Bronchial epithelial cell (primary cell): ENCODE data around the gene FANCE. TPM values are rescaled to one million over a fixed set of nuclear protein-coding genes. Genes with fewer than 3 reads are reported as not detected.
A peak's percentile ranks its signal among the peaks of the same experiment; 100 is the strongest.

Experiments
- DNase-seq: peaks from one replicate; pipeline ENCODE4 v3.0.0-alpha.2; 2010; ENCODE audit warnings: low read depth
- FAIRE-seq: peaks from 2 replicates; lab custom pipeline; 2011; peaks lifted over from hg19 to GRCh38; lab: Jason Lieb, UNC
- H3K27me3 ChIP-seq: 2 replicates; pipeline ENCODE4 v1.5.1; 2011; ENCODE audit warnings: low read length; ENCODE audit not compliant: control insufficient read depth, insufficient read depth
- H3K36me3 ChIP-seq: 2 replicates; pipeline ENCODE4 v1.5.1; 2011; ENCODE audit warnings: low read length; ENCODE audit not compliant: control insufficient read depth, insufficient read depth
- H3K4me3 ChIP-seq: 2 replicates; pipeline ENCODE4 v1.5.1; 2011; ENCODE audit warnings: mild to moderate bottlenecking, low read depth, low read length, control low read depth
- total RNA-seq: library from RNA; depleted of rRNA; stranded (reverse); fragments of >200 nt; gene quantifications from 2 replicates; pipeline ENCODE4 v1.2.1, GENCODE V29; 2014
- TF ChIP-seq, protein P1 (sequence below): IDR thresholded peaks from 2 replicates; pipeline ENCODE4 v1.5.1; 2011; ENCODE audit warnings: mild to moderate bottlenecking, moderate library complexity, low read length, control low read depth, inconsistent platforms; ENCODE audit not compliant: insufficient read depth, severe bottlenecking

The FANCE gene
- total RNA-seq, 1 donor from 2014 or later, result 46.3 TPM

DNA sequence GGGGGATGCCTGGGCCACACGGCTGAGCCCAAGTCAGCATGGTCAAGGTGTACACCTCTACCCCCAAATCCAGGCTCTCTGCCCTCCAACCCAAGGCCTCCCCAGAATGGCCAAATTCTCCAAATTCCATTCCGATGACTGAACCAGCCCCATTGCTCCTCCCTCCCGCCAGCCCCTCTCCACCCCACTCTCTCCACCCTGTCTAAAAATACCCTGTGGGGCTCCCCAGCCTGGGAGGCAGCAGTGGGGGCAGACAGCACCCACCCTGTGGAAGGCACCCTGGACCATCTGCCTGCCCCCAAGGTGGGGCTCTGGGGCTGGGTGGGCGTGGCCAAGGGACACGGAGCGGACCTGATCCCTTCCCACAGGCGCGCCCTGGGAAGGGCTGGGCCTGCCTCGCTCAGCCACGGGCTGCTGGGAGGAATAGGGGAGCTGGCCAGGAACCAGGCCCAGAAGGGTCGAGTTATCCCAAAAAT, 33.3 kb downstream of the FANCE start:
- TF ChIP-seq, protein P1, sequence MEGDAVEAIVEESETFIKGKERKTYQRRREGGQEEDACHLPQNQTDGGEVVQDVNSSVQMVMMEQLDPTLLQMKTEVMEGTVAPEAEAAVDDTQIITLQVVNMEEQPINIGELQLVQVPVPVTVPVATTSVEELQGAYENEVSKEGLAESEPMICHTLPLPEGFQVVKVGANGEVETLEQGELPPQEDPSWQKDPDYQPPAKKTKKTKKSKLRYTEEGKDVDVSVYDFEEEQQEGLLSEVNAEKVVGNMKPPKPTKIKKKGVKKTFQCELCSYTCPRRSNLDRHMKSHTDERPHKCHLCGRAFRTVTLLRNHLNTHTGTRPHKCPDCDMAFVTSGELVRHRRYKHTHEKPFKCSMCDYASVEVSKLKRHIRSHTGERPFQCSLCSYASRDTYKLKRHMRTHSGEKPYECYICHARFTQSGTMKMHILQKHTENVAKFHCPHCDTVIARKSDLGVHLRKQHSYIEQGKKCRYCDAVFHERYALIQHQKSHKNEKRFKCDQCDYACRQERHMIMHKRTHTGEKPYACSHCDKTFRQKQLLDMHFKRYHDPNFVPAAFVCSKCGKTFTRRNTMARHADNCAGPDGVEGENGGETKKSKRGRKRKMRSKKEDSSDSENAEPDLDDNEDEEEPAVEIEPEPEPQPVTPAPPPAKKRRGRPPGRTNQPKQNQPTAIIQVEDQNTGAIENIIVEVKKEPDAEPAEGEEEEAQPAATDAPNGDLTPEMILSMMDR, result no peak
- H3K27me3 ChIP-seq, result no peaks in the 10 kb centered on the region
- peak; percentile 54 for DNase-seq
- peak overlapping the region; percentile 11 for H3K4me3 ChIP-seq
- peaks cover 15% of the 10 kb centered on the region for H3K36me3 ChIP-seq
- FAIRE-seq, result no peak

DNA sequence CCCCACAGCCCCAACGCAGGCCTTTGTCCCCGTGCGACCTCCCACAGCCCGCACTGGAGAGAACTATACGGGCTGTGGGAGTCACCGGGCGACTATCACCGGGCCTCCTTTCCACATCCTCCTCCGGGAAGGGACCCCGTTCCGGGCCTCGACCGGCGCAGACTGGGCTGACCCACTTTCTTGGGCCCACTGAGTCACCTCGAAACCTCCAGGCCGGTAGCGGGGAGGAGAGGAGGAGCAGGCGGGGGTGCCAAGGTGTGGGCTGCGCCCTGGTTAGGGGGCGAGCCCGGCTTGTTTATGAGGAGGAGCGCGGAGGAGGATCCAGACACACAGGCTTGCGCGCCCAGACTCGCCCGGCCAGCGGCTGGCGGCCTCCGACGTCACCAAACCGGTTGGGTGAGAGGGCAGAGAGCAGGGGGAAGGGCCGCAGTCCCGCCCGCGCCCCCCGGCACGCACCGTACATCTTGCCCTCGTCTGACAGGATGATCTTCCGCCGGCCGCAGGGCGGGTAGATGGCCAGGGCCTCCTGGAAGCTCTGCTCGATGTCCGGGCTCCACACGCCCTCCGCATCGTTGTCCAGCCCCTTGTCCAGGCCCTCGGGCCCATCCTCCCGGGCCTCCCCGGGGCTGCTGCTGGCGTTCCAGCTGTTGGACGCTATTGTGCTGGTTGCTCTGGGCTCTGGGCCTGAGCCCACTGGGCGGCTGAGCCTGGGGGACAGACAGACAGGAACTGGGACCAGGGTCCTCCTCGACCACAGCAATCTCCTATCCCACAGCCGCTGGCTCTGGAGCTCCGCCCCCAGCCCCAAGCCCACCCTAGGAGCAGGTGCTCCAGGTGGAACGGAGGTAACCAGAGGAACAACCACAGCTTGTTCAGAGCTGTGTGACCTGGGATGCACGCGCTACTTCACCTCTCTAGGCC, 34.1 kb downstream of the FANCE start:
- Histone ChIP-seq H3K36me3 (peaks cover 13% of the 10 kb centered on the region), H3K27me3 (no peaks in the 10 kb centered on the region), H3K4me3 (peak overlapping the region; percentile 11)
- TF ChIP-seq, protein P1, result no peak
- no peak for FAIRE-seq
- DNase-seq, result peak; percentile 91

DNA sequence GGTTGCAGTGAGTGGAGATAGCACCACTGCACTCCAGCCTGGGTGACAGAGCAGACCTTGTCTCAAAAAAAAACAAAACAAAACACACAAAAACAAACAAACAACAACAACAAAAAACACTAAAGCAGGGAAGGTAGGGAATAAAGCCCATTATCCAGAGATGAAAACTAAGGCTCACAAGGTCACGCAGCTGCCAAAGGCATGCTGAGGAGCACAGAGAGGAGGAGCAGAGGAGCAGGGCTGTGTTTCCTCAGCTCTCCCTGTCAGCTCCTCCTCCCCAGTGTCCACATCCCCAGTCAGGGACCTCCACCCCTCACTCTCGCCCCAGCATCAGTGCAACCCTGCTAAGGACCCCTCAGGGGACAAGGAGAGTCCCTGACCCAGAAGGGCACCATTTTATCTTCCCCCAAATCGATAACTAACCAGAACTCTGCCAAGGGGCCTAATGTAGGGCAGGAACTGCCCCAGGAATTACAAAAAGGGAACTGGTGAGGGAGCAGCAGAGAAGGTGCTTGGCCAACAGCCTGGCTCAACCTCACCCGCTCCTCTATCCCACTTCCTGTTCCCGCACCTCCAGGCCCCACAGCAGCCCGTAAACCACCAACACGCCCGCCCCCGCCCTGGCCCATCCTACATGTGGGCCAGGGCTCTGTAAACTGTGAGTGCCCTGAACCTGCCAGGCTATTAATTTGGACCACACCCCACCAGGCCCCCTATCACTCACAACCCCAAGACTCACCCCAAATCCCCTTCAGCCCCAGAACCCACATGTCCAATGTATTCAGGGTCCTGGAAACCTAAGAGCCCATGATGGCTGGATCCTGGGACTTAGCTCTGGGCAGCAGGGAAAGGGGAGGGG, 35.7 kb downstream of the FANCE start:
- no peaks in the 10 kb centered on the region for H3K27me3 ChIP-seq
- H3K4me3 ChIP-seq, result no peak overlapping the region
- DNase-seq (peak; percentile 66), FAIRE-seq (no peak)
- H3K36me3 ChIP-seq, result peaks cover 11% of the 10 kb centered on the region
- TF ChIP-seq, protein P1, result no peak

DNA sequence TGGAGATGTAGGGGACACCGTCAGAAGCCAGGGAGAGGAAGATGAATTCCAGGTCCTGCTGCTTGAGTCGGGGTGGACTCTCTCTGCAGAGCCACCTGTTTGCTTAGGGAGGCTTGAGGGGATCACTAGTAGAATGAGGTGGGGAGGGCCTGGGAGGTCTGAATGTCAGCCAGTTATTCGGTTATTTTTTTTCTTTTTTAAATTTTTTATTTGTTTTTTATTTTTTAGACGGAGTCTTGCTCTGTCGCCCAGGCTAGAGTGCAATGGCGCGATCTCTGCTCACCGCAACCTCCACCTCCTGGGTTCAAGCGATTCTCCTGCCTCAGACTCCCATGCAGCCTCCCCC, 36.4 kb downstream of the FANCE start:
- H3K4me3 ChIP-seq, result no peak overlapping the region
- H3K36me3 ChIP-seq, result peaks cover 7% of the 10 kb centered on the region
- no peaks in the 10 kb centered on the region for H3K27me3 ChIP-seq
- DNase-seq (no peak), FAIRE-seq (no peak)
- TF ChIP-seq, protein P1, result no peak

DNA sequence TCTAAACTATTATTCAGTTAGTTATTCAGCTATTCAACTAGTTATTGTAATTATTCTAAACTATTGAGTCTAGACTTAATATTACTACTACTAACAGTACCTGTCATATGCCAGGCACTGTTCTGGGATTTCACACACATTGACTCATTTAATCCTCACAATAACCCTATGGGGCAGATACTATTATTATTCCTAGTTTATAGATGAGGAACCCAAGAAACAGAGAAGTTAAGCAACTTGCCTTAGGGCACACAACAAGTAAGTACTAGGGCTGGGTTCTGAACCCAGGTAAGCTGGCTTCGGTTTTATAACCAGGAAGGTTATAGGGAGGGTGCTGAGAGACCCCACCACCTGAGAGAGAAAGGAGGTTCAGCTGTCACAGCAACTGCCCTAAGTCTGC, 36.9 kb downstream of the FANCE start:
- Histone ChIP-seq H3K4me3 (no peak overlapping the region), H3K36me3 (peaks cover 7% of the 10 kb centered on the region), H3K27me3 (no peaks in the 10 kb centered on the region)
- TF ChIP-seq, protein P1, result no peak
- DNase-seq (peak; percentile 76), FAIRE-seq (no peak)
